ENCODE results near the gene GABRB2. TPM values are rescaled to one million over a fixed set of nuclear protein-coding genes. Genes with fewer than 3 reads are reported as not detected.

GABRB2 gene
- total RNA-seq, 1 donor: under 0.01 TPM

DNA sequence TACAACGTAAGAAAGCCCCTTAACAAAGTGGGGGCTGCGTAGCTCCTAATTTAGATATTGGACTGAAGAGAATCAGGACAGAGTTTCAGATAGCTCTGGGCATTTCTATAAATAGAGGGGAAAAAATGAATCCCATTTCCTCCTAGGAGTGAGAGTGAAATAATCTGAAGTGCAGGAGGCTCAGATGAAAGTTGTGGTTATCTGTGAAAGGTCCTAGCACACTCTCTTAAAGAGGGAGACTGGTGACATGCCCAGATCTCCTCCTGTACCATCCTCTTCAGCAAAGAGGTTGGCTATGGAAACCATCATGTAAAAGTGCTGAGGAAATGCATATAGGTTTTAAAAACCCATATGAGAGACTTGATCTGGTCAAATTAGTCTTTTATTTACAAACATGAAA, 143.4 kb downstream of the GABRB2 start:
- TF ChIP-seq, protein P1, sequence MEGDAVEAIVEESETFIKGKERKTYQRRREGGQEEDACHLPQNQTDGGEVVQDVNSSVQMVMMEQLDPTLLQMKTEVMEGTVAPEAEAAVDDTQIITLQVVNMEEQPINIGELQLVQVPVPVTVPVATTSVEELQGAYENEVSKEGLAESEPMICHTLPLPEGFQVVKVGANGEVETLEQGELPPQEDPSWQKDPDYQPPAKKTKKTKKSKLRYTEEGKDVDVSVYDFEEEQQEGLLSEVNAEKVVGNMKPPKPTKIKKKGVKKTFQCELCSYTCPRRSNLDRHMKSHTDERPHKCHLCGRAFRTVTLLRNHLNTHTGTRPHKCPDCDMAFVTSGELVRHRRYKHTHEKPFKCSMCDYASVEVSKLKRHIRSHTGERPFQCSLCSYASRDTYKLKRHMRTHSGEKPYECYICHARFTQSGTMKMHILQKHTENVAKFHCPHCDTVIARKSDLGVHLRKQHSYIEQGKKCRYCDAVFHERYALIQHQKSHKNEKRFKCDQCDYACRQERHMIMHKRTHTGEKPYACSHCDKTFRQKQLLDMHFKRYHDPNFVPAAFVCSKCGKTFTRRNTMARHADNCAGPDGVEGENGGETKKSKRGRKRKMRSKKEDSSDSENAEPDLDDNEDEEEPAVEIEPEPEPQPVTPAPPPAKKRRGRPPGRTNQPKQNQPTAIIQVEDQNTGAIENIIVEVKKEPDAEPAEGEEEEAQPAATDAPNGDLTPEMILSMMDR (IDR thresholded peaks at IDR 0.05; ENCODE audit: insufficient read depth, low read depth, low read length): no peak
- no peak overlapping the region for H3K4me3 ChIP-seq (ENCODE audit: low read depth, low read length)
- no peak for DNase-seq (ENCODE audit: low read depth)

DNA sequence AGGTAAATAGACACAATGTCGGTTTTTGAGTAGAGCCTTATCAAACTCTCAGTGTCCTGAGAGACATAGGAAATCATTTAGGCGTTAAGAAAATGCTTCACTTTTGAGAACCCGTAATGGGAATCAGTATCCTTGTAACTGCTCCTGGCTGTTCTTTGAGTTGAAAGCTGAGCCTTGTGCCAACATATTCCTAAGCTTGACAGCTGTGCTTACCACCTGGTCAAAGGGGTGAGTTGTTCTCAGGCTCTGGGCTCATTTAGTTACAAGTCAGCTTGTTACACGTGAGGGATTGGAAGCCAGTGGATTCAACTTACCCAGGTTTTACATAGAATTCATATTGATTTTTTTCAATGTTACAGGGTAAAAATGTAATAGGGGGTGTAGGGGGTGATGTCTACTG, 145.9 kb downstream of the GABRB2 start:
- TF ChIP-seq, protein P1 (IDR thresholded peaks at IDR 0.05; ENCODE audit: insufficient read depth, low read depth, low read length): no peak
- DNase-seq (ENCODE audit: low read depth): no peak
- H3K4me3 ChIP-seq (ENCODE audit: low read depth, low read length): no peak overlapping the region

DNA sequence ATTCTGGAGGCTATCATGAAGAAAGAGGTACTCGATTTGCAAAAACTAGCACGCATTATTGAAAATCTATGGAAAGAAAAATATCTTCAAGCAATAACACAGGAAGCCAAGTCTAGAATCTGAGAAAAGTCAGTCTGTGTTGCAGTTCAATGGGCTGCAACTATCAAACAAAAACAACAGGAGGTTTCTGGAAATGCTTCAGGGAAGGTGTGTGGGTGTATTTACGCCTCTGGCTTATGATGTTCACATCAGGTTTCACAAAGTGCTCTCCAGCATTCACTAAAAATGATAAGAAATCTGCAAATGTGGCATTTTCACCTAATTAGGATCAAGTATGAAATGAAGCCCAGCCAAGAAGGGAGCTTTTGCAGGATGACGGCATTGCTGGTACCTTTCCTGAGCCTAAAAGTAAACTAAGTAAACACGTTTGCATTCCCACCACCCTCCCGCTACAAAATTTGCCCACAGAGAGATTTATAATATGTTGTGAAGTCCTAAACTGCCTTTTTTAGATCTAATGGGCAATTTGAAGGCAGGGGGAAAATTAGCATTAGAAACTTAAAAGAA, 146.4 kb downstream of the GABRB2 start:
- no peak for DNase-seq (ENCODE audit: low read depth)
- no peak overlapping the region for H3K4me3 ChIP-seq (ENCODE audit: low read depth, low read length)
- TF ChIP-seq, protein P1 (IDR thresholded peaks at IDR 0.05; ENCODE audit: insufficient read depth, low read depth, low read length): no peak

DNA sequence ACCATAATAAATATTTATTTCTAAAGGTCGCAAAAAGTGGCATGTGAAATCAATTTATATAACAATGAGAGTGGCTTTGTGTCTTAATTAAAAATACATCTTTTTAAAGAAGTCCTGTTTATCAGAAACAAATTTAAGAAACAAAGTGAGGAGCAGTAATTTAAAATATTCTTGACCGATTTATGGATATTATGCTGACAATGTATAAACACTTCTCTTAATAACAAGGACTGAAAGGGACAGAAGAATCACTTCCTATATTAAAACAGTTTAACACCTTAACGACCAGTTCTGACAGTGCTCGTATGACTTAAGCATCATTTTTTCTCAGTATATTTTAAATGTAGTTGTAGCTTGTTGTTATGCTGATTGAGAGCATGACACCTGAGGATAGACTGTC, 149.1 kb downstream of the GABRB2 start:
- TF ChIP-seq, protein P1 (IDR thresholded peaks at IDR 0.05; ENCODE audit: insufficient read depth, low read depth, low read length): no peak
- DNase-seq (ENCODE audit: low read depth): no peak
- H3K4me3 ChIP-seq (ENCODE audit: low read depth, low read length): no peak overlapping the region

DNA sequence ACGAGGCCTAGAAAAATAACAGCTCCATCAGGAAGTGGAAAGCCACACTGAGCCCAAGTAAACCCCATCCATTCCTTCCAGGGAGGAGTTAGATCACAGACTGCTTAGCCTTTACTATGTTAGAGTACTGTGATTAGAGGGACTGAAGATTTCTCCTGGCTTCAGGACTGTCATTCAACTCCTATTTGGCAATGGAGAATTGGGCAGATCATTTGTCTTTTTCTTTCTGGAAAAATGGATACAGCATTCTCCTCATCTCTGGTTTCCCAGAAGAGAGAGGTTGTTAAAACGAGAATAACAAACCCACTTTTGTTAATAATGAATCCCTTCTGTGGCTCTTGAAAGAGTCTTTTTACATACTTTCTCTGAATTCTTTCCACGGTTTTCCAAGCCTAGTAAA, 150.4 kb downstream of the GABRB2 start:
- DNase-seq (ENCODE audit: low read depth): no peak
- no peak overlapping the region for H3K4me3 ChIP-seq (ENCODE audit: low read depth, low read length)
- TF ChIP-seq, protein P1 (IDR thresholded peaks at IDR 0.05; ENCODE audit: insufficient read depth, low read depth, low read length): no peak

DNA sequence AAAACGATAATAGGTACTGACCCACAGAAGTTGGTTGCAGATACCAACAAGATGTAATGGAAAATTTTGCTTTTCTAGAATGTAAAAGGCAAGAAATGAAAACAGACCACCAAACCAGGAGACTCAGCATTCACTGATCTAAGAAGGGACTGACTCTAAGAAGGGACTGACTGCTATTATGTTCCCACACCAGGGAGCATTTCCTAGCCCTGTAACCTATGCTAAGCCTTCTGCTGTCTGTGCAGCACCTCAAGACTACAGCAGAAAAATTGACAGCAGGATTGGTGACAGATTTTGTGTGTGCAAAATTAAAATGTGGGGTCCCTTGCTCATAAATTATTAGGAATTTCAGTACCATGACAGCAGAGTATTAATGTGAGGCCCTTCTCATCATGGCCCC, 154.8 kb downstream of the GABRB2 start:
- DNase-seq (ENCODE audit: low read depth): no peak
- TF ChIP-seq, protein P1 (IDR thresholded peaks at IDR 0.05; ENCODE audit: insufficient read depth, low read depth, low read length): no peak
- H3K4me3 ChIP-seq (ENCODE audit: low read depth, low read length): no peak overlapping the region

DNA sequence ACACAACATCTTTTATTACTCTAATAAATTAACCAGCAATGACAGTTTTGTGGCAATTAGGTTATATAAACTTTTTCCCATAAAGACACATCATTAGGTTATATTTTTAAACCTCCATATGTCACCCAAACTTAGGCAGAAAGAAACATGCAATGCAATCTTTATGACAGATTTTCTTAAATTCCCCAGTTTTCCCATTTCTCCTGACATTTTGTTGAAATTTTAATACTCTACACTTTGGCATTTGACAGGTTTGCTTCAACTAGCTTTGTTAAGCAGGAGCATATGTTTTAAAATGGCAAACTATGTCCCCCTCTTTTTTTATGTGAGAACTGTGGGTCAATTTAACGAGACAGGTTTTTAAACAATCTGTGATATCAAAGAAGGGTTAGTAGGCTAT, 155.5 kb downstream of the GABRB2 start:
- DNase-seq (ENCODE audit: low read depth): no peak
- H3K4me3 ChIP-seq (ENCODE audit: low read depth, low read length): no peak overlapping the region
- TF ChIP-seq, protein P1 (IDR thresholded peaks at IDR 0.05; ENCODE audit: insufficient read depth, low read depth, low read length): no peak
